HG02870 (cell line): ENCODE measurements around the gene NEURL2.
"Not testable (repeated sequence)": the region's sequence is repeated elsewhere in the genome, so short reads cannot be mapped to it uniquely, and the experiment has no call there.

Experiments
- ATAC-seq: cut with Tn5 transposase; IDR thresholded peaks from one replicate; pipeline ENCODE4 v1.9.1; 2021; ENCODE audit warnings: mild to moderate bottlenecking, moderate library complexity; ENCODE audit not compliant: unreplicated experiment

Gene NEURL2

GRCh38 chr20:45874576-45874975, 16.4 kb downstream of the NEURL2 start:
- no peak for ATAC-seq

DNA sequence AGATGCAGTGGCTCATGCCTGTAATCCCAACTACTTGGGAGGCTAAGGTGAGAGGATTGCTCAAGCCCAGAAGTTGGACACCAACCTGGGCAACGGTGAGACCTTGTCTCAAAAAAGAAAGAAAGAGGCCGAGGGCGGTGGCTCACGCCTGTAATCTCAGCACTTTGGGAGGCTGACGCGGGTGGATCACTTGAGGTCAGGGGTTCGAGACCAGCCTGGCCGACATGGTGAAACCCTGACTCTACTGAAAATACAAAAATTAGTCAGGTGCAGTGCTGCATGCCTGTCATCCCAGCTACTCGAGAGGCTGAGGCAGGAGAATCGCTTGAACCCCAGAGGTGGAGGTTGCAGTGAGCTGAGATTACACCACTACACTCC, 16.9 kb downstream of the NEURL2 start:
- not testable (repeated sequence) for ATAC-seq

DNA sequence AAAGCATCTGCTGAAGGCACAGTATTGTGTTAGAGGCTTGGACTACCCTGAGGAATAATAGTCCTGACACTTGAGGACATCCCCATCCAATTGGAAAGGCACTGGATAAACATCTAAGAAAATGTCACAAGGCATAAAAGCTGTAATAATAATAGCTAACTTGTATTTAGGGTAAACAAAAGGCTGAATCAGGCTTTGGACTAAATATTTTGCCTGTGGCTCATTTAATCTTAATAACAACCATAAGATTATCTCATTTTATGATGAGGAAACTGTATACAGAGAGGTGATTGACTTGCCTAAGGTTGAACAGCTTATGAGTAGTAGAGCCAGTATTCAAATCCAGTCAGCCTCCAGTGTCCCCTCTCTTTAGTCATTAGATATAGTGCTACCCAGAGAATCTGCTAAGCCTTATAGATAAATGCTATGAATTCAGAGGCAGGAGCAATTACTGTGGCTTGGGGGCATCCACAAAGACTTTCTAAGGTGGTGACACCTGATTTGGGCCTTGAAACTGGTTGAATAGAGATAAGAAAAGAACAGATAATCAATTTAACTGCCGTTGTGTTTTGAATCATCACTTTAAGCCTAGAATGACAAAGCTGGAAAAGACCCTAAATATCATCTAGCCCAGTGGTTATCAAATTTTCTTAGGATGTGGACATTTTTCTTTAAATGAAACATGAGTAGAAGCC, 17.5 kb downstream of the NEURL2 start:
- no peak for ATAC-seq

DNA sequence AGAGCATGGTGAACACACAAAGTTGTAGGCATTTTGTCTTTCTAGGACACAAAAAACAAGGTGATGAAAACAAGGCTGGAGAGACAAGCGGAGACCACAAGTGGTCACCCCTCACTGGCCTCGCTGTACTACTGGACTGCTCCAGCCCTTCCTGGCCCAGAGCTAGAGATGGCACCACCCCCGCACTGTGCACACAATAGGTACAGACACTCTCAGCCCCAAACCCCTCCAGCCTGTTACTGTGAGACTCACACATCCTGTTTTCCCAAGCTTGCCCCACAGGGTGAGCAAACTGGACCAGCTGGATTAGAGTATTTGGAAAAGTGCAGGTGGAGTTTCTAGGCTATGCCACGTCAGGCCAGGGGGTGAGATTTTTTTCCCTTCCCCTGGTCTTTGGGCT, 18.4 kb downstream of the NEURL2 start:
- no peak for ATAC-seq

DNA sequence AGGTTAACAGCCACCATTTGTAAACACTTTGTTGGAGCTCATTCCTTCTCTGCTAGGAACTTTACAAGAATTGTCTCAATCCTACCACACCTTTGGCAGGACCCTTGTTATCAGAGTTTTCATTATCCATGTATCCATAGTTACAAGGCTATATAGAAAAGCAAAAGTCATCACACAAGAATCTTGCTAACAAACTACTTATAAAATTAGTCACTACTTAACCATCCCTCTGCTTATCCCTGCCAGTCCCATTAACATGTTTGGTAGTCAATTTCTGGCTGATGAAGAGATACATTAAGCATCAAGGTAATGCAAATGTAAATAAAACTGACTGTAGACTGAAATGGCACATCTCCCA, 23.2 kb downstream of the NEURL2 start:
- ATAC-seq: no peak

DNA sequence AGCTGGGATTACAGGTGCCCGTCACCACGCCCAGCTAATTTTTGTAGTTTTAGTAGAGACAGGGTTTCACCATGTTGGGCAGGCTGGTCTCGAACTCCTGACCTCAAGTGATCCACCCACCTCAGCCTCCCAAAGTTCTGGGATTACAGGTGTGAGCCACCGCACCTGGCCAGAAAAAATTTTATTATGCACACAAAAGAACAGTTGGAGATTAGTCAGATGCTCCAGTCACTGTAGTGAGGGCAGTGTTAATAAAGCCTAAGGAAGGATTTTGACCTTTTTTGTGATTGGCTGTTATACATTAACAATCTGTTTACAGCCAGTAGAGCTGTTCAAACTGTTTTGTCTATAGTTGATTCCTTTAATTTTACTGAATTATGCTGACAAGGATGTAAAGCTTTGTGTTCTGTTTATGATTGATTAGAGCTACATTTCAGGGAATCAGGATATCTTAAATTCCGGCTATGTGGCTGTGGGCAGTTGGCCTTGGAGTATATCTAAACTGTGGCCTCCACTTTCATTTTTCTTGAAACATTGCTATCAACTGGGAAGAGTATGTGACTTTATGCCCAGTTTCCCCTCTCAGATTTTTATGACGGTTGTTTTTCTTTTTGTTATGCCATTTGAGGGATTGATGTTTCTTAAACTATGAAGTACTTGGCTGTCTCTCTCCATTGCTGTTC, 23.7 kb downstream of the NEURL2 start:
- ATAC-seq: no peak

DNA sequence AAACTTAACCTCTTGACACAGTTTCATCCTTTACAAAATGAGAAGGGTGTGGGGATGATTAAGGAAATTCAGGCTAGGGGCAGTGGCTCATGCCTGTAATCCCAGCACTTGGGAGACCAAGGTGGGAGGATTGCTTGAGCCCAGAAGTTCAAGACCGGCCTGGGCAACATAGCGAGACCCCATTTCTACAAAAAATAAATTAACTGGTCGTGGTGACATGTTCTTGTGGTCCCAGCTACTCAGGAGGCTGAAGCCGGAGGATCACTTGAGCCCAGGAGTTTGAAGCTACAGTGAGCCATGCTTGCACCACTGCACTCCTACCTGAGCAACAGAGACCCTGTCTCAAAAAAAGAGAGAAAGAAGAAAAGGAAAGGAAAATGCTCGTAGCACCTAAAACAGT, 24.6 kb downstream of the NEURL2 start:
- ATAC-seq: no peak

DNA sequence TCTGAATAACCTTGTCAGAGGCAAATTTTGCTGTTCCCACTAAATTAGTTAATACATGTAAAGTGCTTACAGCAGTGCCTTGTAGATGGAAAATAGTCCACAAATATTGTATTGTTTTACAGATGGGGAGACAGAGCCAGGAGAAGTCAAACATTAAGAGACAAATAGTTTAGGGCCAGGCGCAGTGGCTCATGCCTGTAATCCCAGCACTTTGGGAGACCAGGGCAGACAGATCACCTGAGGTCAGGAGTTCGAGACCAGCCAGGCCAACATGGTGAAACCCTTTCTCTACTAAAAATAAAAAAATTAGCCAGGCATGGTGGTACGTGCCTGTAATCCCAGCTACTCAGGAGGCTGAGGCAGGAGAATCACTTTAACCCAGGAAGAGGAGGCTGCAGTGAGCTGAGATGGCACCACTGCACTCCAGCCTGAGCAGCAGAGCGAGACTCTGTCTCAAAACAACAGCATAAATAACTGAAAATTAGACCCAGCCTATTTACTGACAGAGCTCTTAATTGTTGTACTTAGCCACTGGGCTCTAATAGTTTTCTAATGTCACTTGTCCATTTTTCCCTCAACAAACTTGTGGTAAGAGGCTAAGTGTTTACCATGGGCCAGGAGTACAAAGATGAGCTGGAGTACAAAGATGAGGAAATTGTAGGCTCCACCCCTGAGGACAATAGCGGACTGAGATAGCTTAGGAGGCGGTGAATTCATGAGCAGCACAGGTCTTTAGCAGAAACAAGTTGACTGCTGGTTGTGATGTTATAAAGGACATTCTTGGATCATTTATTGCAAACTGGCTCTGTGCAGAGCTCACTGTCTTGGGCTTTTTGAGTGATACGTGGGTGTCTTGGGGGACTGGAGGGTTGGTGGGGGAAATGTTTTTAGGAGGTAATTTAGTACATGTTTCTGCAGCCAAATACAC, 27.2 kb downstream of the NEURL2 start:
- ATAC-seq: no peak

DNA sequence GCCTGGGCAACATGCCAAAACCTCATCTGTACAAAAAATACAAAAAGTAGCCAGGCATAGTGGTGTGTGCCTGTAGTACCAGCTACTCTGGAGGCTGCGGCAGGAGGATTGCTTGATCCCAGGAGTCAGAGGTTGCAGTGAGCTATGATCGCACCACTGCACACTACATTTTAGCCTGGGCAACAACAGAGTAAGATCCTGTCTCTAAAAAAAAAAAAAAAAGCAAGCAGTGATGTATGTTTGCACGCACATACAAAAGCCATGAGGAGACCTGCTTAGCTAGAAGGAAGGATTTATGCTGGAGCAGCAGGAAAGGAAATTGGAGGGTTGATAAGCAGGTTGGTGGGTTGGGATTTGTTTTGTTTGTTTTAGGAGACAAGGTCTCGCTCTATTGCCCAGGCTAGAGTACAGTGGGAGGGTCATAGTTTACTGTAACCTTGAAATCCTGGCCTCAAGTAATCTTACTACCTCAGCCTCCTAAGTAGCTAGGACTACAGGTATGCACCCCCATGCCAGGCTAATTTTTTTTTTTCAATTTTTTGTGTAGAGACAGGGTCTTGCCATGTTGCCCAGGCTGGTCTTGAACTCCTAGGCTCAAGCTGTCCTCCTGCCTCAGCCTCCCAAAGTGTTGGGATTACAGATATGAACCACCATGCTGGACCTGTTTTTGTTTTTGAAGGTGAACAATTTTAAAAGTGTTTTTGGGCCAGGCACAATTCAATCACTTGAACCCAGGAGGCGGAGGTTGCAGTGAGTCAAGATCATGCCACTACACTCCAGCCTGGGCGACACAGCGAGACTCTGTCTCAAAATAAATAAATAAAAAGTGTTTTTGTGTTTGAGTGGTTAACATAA, 29.6 kb downstream of the NEURL2 start:
- ATAC-seq: no peak

- ATAC-seq: no peak
Observed at GRCh38 chr20:45860560-45861220, 30.3 kb downstream of the NEURL2 start.

DNA sequence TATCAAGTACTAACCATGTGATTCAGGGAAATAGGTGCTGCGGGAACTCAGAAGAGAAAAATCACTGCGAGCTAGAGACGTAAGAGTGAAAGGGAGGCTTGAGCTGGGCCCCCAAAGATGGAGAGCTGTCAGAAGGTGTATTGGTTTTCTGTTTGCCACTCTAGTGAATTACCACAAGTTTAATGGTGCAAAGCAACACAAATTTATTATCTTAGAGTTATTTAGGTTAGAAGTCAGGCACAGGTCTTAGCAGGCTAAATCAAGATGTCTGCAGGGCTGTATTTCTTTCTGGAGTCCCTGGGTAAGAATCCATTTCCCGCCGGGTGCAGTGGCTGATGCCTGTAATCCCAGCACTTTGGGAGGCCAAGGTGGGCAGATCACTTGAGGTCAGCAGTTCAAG, 31.1 kb downstream of the NEURL2 start:
- ATAC-seq: no peak

- ATAC-seq: peak; percentile 26
Observed at GRCh38 chr20:45857882-45858216, 33.2 kb downstream of the NEURL2 start.

DNA sequence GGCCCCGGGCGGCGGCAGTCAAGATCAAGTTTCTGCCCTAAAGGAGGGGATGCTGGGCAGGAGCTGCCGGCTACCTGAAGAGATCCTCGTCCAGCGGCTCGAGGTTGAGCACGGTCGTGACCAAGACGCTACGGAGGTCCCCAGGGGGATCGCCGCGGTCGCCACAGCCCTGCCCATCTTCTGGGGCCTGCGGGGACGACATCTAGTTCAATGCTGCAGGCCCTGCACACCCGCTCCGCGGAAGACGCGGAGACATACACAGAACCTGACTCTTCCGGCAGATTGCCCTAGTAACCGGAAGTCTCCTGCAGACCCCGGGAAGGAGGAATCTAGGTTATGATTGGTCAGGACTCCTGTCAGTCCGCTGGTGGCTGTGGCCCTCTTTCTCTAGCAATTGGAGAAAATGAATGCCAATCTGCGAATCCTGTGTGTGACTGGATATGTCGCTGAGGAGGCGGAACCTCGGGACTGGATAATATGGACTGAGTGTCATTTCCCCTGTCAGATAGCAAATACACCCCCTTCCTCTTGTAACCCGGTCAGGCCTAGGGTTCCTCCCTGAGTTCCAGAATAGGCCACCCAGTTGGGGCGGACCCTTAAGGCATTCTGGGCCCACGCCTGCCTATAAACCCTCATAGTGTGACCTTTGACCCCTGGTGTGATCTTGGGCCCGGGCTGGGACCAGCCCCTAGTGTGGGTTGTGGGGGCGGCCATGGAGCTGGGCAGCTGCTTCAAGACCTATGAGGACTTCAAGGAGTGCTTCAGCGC, 33.7 kb downstream of the NEURL2 start, which contains the start of the genes ACOT8 and ZSWIM3:
Gene ACOT8, minus strand, starts transcription at position 279 of the 768 bp plus-strand sequence. Its CDS starts 77 bp downstream, at position 202.
Gene ZSWIM3, plus strand, starts transcription at position 501 of the 768 bp plus-strand sequence. Its CDS starts 212 bp downstream, at position 713.
- peak; percentile 96 for ATAC-seq

GRCh38 chr20:45853484-45853883, 37.5 kb downstream of the NEURL2 start:
- no peak for ATAC-seq

DNA sequence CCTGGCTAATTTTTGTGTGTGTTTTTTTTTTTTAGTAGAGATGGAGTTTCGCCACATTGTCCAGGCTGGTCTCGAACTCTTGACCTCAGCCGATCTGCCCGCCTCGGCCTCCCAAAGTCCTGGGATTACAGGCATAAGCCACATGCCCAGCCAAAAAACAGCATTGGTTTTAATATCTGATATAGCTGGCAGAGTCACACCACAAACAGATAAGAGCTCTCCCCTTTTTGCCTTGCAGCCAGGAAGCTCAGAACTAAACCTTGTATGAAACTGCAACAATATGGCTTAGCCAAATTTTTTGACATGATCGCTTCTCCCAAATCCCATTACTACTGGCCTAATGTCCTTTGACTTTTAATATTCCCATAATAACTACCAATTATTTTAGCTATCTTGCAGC, 38.7 kb downstream of the NEURL2 start:
- ATAC-seq: no peak

GRCh38 chr20:45851501-45851900, 39.5 kb downstream of the NEURL2 start:
- no peak for ATAC-seq

DNA sequence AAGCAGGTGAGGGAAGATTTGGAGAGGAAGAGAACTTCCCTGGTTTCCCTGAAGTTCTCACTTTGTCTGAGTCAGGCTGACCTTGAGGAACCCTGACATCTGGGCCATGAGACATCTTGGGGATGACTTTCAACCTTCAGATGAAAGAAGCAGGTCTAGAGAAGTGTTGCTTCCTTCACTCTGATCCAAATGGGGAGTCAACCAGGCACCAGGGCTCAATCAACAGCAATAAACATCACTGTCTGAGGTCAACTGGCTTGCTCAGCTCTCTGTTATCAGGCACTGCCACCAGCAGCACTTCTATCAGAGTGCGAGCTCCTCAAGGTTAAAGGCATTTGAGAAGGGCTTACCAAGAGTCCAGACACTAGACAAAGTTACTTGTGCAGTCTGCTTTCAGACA, 40.1 kb downstream of the NEURL2 start:
- no peak for ATAC-seq

DNA sequence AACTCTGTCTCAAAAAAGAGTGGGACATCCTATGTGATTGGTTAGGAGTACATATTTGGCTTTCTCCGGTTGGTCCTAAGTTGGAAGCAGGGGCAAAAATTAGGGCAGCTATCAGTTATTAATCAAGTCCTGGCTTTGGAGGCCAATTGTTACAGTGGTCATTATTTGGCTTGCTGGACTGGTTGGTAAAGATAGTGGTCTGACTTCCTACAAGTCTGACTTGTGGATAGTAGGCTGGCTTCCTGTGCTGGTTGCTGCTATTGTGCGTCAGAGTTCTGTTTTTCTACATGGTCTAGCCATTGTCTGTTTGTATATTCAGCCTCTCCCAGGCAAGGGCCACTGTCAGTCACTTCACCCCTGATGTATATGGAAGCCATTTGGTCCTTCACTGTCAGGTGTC, 40.8 kb downstream of the NEURL2 start:
- no peak for ATAC-seq

DNA sequence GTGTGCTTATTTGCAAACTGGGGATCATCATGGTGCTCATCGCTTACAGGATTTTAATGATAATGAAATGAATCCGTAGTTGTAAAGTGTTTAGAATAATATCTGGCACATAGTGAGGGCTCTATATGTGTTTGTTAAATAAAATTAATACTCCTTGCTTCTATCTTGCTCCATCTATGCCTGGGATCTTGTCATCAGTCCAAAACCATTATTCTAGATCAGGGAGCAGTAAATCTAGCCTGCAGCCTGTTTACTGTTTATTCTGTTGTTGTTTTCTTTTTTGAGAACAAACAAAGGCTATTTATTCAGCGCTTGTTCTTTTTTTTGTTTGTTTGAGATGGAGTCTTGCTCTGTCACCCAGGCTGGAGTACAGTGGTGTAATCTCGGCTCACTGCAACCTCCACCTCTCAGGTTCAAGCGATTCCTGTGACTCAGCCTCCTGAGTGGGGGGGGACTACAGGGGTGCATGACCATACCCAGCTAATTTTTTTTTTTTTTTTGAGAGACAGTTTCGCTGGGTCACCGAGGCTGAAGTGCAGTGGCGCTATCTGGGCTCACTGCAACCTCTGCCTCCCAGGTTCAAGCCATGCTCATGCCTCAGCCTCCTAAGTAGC, 41.9 kb downstream of the NEURL2 start:
- ATAC-seq: no peak
